ENCODE measurements around the gene TAOK1. TPM values are rescaled to one million over a fixed set of nuclear protein-coding genes. Genes with fewer than 3 reads are reported as not detected.

The TAOK1 gene
- 78.8 and 80.7 TPM in 2 replicates for total RNA-seq
- total RNA-seq (2013) = 41.9 TPM
- polyA plus RNA-seq = 8.9 and 9.8 TPM in 2 replicates
- 25.8 and 31.1 TPM in 2 replicates for polyA minus RNA-seq

DNA sequence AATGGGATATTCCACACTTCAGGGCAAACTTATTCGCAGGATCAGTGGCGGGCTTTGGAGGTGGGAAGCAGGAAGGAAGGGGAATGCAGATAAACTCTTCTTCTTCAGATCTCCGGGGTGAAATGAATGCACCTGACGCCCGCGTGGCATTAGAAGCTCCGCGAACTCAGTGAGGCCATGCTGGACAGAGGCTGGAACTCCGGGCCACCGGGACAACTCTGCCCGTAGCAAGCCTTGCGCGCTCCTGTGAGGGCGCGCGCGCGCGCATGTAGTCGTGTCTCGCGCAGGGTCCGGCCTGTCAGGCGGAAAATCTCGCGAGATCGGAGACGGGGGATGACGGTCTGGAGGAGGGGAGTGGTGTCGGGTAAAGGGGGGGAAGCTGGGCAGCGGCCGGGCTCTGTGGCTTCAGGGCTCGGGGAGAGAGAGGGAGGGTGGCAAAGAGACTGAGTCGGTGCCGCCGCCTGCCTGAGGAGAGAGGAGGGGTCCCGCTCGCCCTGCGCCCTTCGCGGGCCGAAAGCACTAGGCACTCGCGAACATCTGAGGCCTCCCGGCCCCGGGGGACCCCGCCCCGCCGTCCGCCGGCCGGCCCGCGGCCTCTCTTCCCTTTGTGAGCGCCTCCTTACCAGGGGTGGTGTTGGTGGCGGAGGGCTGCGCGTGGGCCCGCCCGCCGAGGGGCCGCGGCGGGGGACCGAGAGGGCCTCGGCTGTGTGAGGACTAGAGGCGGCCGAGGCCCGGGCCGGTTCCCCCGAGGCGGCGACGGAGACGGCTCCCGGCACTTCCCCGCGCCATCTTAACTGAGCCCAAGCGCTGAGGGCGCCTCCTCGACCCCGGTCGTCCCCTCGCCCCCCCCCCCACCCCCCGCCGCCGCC, at the start of gene TAOK1:
Gene TAOK1 (plus strand): TSS at position 382 of the 869 bp plus-strand sequence. CDS start 61,186 bp downstream, outside the sequence.
- Mint-ChIP-seq H3K27ac (peak within 1 kb of the TSS; percentile 93), H3K4me1 (peaks cover 38% of the 10 kb centered on the region), H3K4me3 (peak within 1 kb of the TSS; percentile 95), H3K27me3 (no peaks in the 10 kb centered on the region), H3K9me3 (ENCODE audit: insufficient read depth) (no peaks in the 10 kb centered on the region)
- WGBS (ENCODE audit: insufficient coverage) = under 1% methylated on average over 70 of the region's 87 CpGs
- intact Hi-C loops (cut with micrococcal nuclease) = loop anchor here (1.0 to 2.0 kb wide), 3 partner anchors 96 to 249 kb away; partner anchors contain the start of genes NUFIP2 and TP53I13
- Histone ChIP-seq H3K9ac (ENCODE audit: low read length) (peak within 1 kb of the TSS; percentile 86), H3K4me1 (ENCODE audit: control insufficient read depth in 2 of 2, insufficient read depth in 2 of 2, low read length in 2 of 2) (peaks cover 12 to 27% of the 10 kb centered on the region in 2 donors), H3K36me3 (replicated peaks in 1 of 2; ENCODE audit: control extremely low read depth in 1 of 2, control insufficient read depth in 1 of 2, extremely low read depth in 1 of 2, insufficient read depth in 2 of 2, low read length in 1 of 2) (no peaks in the 10 kb centered on the region), H3K27ac (ENCODE audit: low read length in 2 of 2) (peak within 1 kb of the TSS; percentile 64 to 96), H4K20me1 (ENCODE audit: control insufficient read depth, insufficient read depth, low read length, poor library complexity, severe bottlenecking) (peaks cover 11% of the 10 kb centered on the region), H3K27me3 (replicated peaks in 1 of 4; ENCODE audit: control extremely low read depth in 1 of 4, control insufficient read depth in 3 of 4, insufficient read depth in 4 of 4, low read length in 3 of 4) (no peaks in the 10 kb centered on the region), H3K4me3 (ENCODE audit: control extremely low read depth in 1 of 5, extremely low read depth in 1 of 5, insufficient read depth in 1 of 5, low read depth in 2 of 5, low read length in 4 of 5) (peak within 1 kb of the TSS; percentile 65 to 93 (median 76)), H3K9me3 (ENCODE audit: control extremely low read depth in 1 of 3, control insufficient read depth in 2 of 3, insufficient read depth in 1 of 3, low read length in 2 of 3) (no peaks in the 10 kb centered on the region), H3K79me2 (ENCODE audit: control insufficient read depth, insufficient read depth, low read length) (peaks cover 48% of the 10 kb centered on the region), H3K4me2 (replicated peaks; ENCODE audit: low read depth, low read length, poor library complexity, severe bottlenecking) (peak within 1 kb of the TSS; percentile 92), H2AFZ (ENCODE audit: insufficient read depth, low read depth, low read length, poor library complexity, severe bottlenecking) (peak within 1 kb of the TSS; percentile 99)
- ATAC-seq (ENCODE audit: low read depth) (peak; percentile 95), DNase-seq (peak; percentile 98)
- CTCF ChIA-PET = interaction anchor here (1.2 kb wide), 1 partner anchor 21 kb away, joined by 13 read pairs; no protein-coding TSS in a partner anchor
- TF ChIP-seq EZH2 (IDR thresholded peaks at IDR 0.05; ENCODE audit: borderline replicate concordance, insufficient read depth, low read depth, low read length, poor library complexity, severe bottlenecking) = no peak
- POLR2A ChIA-PET = interaction anchor here (0.5 to 1.6 kb wide), 8 partner anchors 57 to 714 kb away, joined by 3 to 6 read pairs (median 4); partner anchors contain the start of gene NUFIP2

GRCh38 chr17:29341726-29342125, 48.4 kb upstream of the TAOK1 start:
- Histone ChIP-seq H2AFZ (ENCODE audit: insufficient read depth, low read depth, low read length, poor library complexity, severe bottlenecking) (no peak overlapping the region), H3K9me3 (ENCODE audit: control extremely low read depth in 1 of 3, control insufficient read depth in 2 of 3, insufficient read depth in 1 of 3, low read length in 2 of 3) (no peaks in the 10 kb centered on the region), H3K4me3 (ENCODE audit: control extremely low read depth in 1 of 5, extremely low read depth in 1 of 5, insufficient read depth in 1 of 5, low read depth in 2 of 5, low read length in 4 of 5) (no peak overlapping the region), H3K4me1 (ENCODE audit: control insufficient read depth in 2 of 2, insufficient read depth in 2 of 2, low read length in 2 of 2) (peaks cover 8 to 13% of the 10 kb centered on the region in 2 donors), H3K27me3 (replicated peaks in 1 of 4; ENCODE audit: control extremely low read depth in 1 of 4, control insufficient read depth in 3 of 4, insufficient read depth in 4 of 4, low read length in 3 of 4) (no peaks in the 10 kb centered on the region), H3K36me3 (replicated peaks in 1 of 2; ENCODE audit: control extremely low read depth in 1 of 2, control insufficient read depth in 1 of 2, extremely low read depth in 1 of 2, insufficient read depth in 2 of 2, low read length in 1 of 2) (no peaks in the 10 kb centered on the region), H3K4me2 (replicated peaks; ENCODE audit: low read depth, low read length, poor library complexity, severe bottlenecking) (no peak overlapping the region), H3K27ac (ENCODE audit: low read length in 2 of 2) (no peak overlapping the region), H3K9ac (ENCODE audit: low read length) (no peak overlapping the region), H4K20me1 (ENCODE audit: control insufficient read depth, insufficient read depth, low read length, poor library complexity, severe bottlenecking) (no peaks in the 10 kb centered on the region), H3K79me2 (ENCODE audit: control insufficient read depth, insufficient read depth, low read length) (no peaks in the 10 kb centered on the region)
- peaks cover 12% of the 10 kb centered on the region for H3K4me1 Mint-ChIP-seq
- no peak overlapping the region for H3K27ac Mint-ChIP-seq
- WGBS (ENCODE audit: insufficient coverage) = 81% methylated on average over 2 of the region's 2 CpGs
- TF ChIP-seq, protein P1, sequence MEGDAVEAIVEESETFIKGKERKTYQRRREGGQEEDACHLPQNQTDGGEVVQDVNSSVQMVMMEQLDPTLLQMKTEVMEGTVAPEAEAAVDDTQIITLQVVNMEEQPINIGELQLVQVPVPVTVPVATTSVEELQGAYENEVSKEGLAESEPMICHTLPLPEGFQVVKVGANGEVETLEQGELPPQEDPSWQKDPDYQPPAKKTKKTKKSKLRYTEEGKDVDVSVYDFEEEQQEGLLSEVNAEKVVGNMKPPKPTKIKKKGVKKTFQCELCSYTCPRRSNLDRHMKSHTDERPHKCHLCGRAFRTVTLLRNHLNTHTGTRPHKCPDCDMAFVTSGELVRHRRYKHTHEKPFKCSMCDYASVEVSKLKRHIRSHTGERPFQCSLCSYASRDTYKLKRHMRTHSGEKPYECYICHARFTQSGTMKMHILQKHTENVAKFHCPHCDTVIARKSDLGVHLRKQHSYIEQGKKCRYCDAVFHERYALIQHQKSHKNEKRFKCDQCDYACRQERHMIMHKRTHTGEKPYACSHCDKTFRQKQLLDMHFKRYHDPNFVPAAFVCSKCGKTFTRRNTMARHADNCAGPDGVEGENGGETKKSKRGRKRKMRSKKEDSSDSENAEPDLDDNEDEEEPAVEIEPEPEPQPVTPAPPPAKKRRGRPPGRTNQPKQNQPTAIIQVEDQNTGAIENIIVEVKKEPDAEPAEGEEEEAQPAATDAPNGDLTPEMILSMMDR (IDR thresholded peaks at IDR 0.05) = no peak
- no peak for TF ChIP-seq EZH2 (IDR thresholded peaks at IDR 0.05; ENCODE audit: borderline replicate concordance, insufficient read depth, low read depth, low read length, poor library complexity, severe bottlenecking)
- POLR2A ChIA-PET = no interaction called here
- intact Hi-C loops (cut with micrococcal nuclease) = no loop called here
- CTCF ChIA-PET = no interaction called here
- H3K9me3 Mint-ChIP-seq (ENCODE audit: insufficient read depth) = no peaks in the 10 kb centered on the region
- no peak overlapping the region for H3K4me3 Mint-ChIP-seq
- DNase-seq (no peak), ATAC-seq (ENCODE audit: low read depth) (no peak)
- H3K27me3 Mint-ChIP-seq = peaks cover 6% of the 10 kb centered on the region

All from B cell (primary cell).